Caco-2 (cell line): Measurements from ENCODE around the gene PAFAH2. TPM values are rescaled to one million over a fixed set of nuclear protein-coding genes. Genes with fewer than 3 reads are reported as not detected.

Source experiments
- BruUV-seq: library from RNA; stranded (reverse); fragments of 400-500 nt; replicated peaks from 2 replicates; lab custom pipeline; 2021; lab: Mats Ljungman, UMichigan
- CTCF ChIA-PET: fragments of 300-600 bp; sonication (Branson Sonifier 250); formaldehyde crosslinking; loops from one replicate; lab custom pipeline; 2022; ENCODE audit warnings: antibody characterized with exemption; lab: Charles Lee
- POLR2A ChIA-PET: fragments of 300-600 bp; sonication (Branson Sonifier 250); formaldehyde crosslinking; loops from one replicate; lab custom pipeline; 2022; ENCODE audit warnings: antibody characterized with exemption; lab: Charles Lee
- DNase-seq, 2 experiments: peaks; one replicate each; pipeline versions ENCODE4 v3.0.0 to v3.0.0-alpha.2; 2020 to 2022
- H3K27me3 ChIP-seq: replicated peaks from 2 replicates; pipeline ENCODE4 v1.6.0; 2011; ENCODE audit warnings: low read length; ENCODE audit not compliant: control insufficient read depth, insufficient read depth
- H3K36me3 ChIP-seq: 2 replicates; pipeline ENCODE4 v1.5.1; 2011; ENCODE audit warnings: low read length; ENCODE audit not compliant: control insufficient read depth, insufficient read depth
- H3K4me1 ChIP-seq: fragments of 250-450 bp; sonication (Bioruptor Pico); 2 replicates; pipeline ENCODE4 v1.5.1; 2020; ENCODE audit warnings: mild to moderate bottlenecking
- H3K4me3 ChIP-seq: 2 replicates; pipeline ENCODE4 v1.5.1; 2011; ENCODE audit warnings: low read depth, mild to moderate bottlenecking, control low read depth, low read length
- H3K9me3 ChIP-seq: fragments of 250-450 bp; sonication (Bioruptor Pico); 2 replicates; pipeline ENCODE4 v1.5.1; 2020; ENCODE audit warnings: mild to moderate bottlenecking, moderate library complexity
- H3K27ac Mint-ChIP-seq: one replicate; pipeline ENCODE4 v1.8.0; 2022; ENCODE audit warnings: mixed read lengths; ENCODE audit not compliant: unreplicated experiment
- H3K27me3 Mint-ChIP-seq: one replicate; pipeline ENCODE4 v1.8.0; 2022; ENCODE audit warnings: mixed read lengths; ENCODE audit not compliant: insufficient read depth, unreplicated experiment
- H3K36me3 Mint-ChIP-seq: one replicate; pipeline ENCODE4 v1.8.0; 2022; ENCODE audit warnings: mild to moderate bottlenecking, mixed read lengths; ENCODE audit not compliant: insufficient read depth, unreplicated experiment
- H3K4me1 Mint-ChIP-seq: one replicate; pipeline ENCODE4 v1.8.0; 2022; ENCODE audit warnings: low read depth, mixed read lengths; ENCODE audit not compliant: unreplicated experiment
- H3K4me3 Mint-ChIP-seq: one replicate; pipeline ENCODE4 v1.8.0; 2022; ENCODE audit warnings: mild to moderate bottlenecking, moderate library complexity, mixed read lengths; ENCODE audit not compliant: unreplicated experiment
- H3K9me3 Mint-ChIP-seq: one replicate; pipeline ENCODE4 v1.8.0; 2022; ENCODE audit warnings: mixed read lengths; ENCODE audit not compliant: unreplicated experiment
- intact Hi-C: fragments of 100-400 bp; cut with micrococcal nuclease; formaldehyde crosslinking; loops from one replicate; pipeline ENCODE4 v1.10.0; 2022; ENCODE audit not compliant: unreplicated experiment
- total RNA-seq: library from RNA; stranded (reverse); gene quantifications from 2 replicates; pipeline ENCODE4 v1.2.3, GENCODE V29; 2022
- TF ChIP-seq, protein P1 (sequence below), 2 experiments: fragments of 200-600 bp in 1 of 2; IDR thresholded peaks; 1 replicate in 1 of 2; 2 replicates in 1 of 2; pipeline versions ENCODE4 v1.5.1 to v1.8.0; 2011 to 2022; ENCODE audit warnings: antibody characterized with exemption in 1 of 2, control low read depth in 1 of 2, inconsistent platforms in 1 of 2, low read depth in 1 of 2, low read length in 1 of 2, mild to moderate bottlenecking in 1 of 2, moderate library complexity in 1 of 2; ENCODE audit not compliant: insufficient read depth in 1 of 2, severe bottlenecking in 1 of 2, unreplicated experiment in 1 of 2

Gene PAFAH2
- total RNA-seq, 1 experiment from 2014 or later, result 8.0 TPM

DNA sequence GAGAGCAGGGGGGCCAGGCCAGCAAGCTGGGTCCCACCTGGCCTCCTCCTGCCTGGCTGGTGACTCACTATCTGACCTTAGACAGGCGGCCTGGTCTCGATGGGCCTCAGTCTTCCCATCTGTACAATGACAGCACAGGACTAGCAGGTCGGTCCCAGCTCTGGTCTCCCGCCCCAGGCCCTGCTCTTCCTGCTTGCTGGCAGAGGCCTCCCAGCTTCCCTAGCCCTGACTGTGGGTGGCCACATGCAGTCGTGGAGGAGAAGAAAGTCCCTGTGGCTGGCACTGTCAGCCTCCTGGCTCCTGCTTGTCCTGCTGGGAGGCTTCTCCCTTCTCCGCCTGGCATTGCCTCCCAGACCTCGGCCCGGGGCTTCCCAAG lies 24.5 kb upstream of the PAFAH2 start:
- no peaks in the 10 kb centered on the region for H3K36me3 ChIP-seq
- H3K9me3 ChIP-seq, result no peaks in the 10 kb centered on the region
- no peaks in the 10 kb centered on the region for H3K4me1 ChIP-seq
- Mint-ChIP-seq H3K27me3 (no peaks in the 10 kb centered on the region), H3K36me3 (no peaks in the 10 kb centered on the region), H3K27ac (no peak overlapping the region), H3K4me3 (no peak overlapping the region), H3K9me3 (no peaks in the 10 kb centered on the region), H3K4me1 (peaks cover 7% of the 10 kb centered on the region)
- intact Hi-C loops, result no loop called here
- TF ChIP-seq, protein P1, sequence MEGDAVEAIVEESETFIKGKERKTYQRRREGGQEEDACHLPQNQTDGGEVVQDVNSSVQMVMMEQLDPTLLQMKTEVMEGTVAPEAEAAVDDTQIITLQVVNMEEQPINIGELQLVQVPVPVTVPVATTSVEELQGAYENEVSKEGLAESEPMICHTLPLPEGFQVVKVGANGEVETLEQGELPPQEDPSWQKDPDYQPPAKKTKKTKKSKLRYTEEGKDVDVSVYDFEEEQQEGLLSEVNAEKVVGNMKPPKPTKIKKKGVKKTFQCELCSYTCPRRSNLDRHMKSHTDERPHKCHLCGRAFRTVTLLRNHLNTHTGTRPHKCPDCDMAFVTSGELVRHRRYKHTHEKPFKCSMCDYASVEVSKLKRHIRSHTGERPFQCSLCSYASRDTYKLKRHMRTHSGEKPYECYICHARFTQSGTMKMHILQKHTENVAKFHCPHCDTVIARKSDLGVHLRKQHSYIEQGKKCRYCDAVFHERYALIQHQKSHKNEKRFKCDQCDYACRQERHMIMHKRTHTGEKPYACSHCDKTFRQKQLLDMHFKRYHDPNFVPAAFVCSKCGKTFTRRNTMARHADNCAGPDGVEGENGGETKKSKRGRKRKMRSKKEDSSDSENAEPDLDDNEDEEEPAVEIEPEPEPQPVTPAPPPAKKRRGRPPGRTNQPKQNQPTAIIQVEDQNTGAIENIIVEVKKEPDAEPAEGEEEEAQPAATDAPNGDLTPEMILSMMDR (IDR thresholded peaks at IDR 0.05; ENCODE audit: insufficient read depth in 1 of 2, low read depth in 1 of 2, low read length in 1 of 2, severe bottlenecking in 1 of 2, unreplicated experiment in 1 of 2), result no peak
- ChIA-PET POLR2A (no interaction called here), CTCF (interaction anchor here (1.0 kb wide), 1 partner anchor 123 kb away, joined by 6 read pairs; no protein-coding TSS in a partner anchor)
- H3K4me3 ChIP-seq, result no peak overlapping the region
- BruUV-seq, result no TSS peak
- DNase-seq, result no peak
- no peaks in the 10 kb centered on the region for H3K27me3 ChIP-seq

DNA sequence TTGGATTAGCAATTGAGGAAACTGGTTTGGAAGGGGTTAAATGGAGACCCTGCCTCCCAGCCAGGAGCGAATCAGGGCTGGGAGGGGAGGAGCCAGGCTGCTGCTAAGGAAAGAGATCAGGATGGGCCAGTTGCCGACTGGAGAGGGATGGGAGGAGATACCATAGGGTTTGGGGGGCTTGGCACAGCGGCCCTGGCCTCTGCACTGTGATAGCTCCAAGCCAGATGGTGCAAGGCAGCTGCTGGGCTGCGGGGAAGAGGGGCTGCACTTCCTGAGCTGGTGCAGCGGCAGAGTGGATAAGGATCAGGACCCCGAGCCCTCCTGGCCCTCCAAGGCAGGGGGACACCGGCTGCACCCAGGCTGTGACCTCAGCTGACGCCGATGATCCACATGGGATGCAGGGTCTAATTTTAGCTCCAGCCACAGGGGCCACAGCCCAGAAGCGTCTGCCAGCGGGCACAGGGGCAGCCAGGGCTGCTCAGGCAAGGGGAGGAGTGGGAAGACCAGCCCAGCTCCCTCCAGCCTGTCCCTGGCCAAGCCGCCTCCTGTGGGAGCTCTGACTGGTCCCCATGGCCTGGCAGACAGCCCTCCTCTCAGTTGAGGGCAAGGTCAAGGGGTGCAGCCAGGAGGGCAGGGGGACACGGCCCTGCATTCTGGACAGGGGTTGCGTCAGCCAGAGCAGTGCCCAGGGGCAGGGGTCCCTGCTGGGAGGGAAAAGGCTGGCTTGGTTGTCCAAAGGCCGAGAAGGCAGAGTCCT lies 24.0 kb upstream of the PAFAH2 start, which contains the start of gene EXTL1:
EXTL1 (plus strand) TSS at position 129 of the 757 bp plus-strand sequence. CDS start 872 bp downstream, outside the sequence.
- peak within 1 kb of the TSS; percentile 25 for H3K4me3 Mint-ChIP-seq
- TF ChIP-seq, protein P1 (IDR thresholded peaks at IDR 0.05; ENCODE audit: insufficient read depth in 1 of 2, low read depth in 1 of 2, low read length in 1 of 2, severe bottlenecking in 1 of 2, unreplicated experiment in 1 of 2), result no peak

DNA sequence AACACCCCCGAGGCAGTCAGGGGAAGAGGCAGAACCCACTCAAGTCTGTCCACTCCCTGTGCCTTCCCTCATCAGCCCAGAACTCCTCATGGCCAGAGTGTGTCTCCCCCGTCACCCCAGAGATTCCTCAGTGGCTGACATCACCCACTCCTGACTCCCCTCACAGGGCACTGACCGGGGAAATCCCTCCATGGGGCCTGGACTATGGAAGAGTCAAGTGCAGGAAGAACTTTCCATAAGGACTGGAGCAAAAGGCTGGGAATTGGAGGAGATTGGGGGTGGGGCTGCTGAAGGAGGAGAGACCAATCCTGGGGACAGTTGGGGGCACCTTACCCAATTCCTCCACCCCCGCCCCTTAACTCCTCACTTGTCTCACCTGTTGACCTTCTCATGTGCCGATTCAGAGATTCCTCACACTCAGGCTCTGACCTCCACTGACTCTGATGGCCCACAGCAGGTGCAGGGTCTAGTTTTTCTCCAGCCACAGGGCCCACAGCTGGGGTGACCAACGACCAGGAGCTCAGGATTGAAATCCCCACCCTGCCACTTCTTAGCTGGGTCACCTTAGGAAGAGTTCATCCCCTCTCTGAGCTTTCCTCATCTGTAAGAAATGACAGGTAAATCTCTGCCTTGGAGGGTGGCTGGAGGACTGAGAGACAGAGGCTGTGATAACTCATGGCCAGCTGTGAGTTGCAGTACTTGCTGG lies 23.2 kb upstream of the PAFAH2 start:
- intact Hi-C loops, result no loop called here
- Mint-ChIP-seq H3K27ac (no peak overlapping the region), H3K9me3 (no peaks in the 10 kb centered on the region), H3K27me3 (no peaks in the 10 kb centered on the region), H3K4me1 (peaks cover 7% of the 10 kb centered on the region), H3K4me3 (peak overlapping the region; percentile 25), H3K36me3 (no peaks in the 10 kb centered on the region)
- no TSS peak for BruUV-seq
- ChIA-PET POLR2A (no interaction called here), CTCF (no interaction called here)
- Histone ChIP-seq H3K36me3 (no peaks in the 10 kb centered on the region), H3K9me3 (no peaks in the 10 kb centered on the region), H3K4me3 (no peak overlapping the region), H3K27me3 (no peaks in the 10 kb centered on the region), H3K4me1 (no peaks in the 10 kb centered on the region)
- TF ChIP-seq, protein P1 (IDR thresholded peaks at IDR 0.05; ENCODE audit: insufficient read depth in 1 of 2, low read depth in 1 of 2, low read length in 1 of 2, severe bottlenecking in 1 of 2, unreplicated experiment in 1 of 2), result no peak
- no peak for DNase-seq

More for the DNA sequence above, 24.0 kb upstream of the PAFAH2 start, which contains the start of gene EXTL1:
- Mint-ChIP-seq H3K36me3 (no peaks in the 10 kb centered on the region), H3K4me1 (peaks cover 7% of the 10 kb centered on the region), H3K9me3 (no peaks in the 10 kb centered on the region), H3K27me3 (no peaks in the 10 kb centered on the region), H3K27ac (no peak within 1 kb of the TSS)
- DNase-seq, result peak; percentile 34 to 49
- intact Hi-C loops, result no loop called here
- ChIA-PET POLR2A (no interaction called here), CTCF (interaction anchor here (1.0 kb wide), 1 partner anchor 123 kb away, joined by 6 read pairs; no protein-coding TSS in a partner anchor)
- no peaks in the 10 kb centered on the region for H3K27me3 ChIP-seq
- H3K36me3 ChIP-seq, result no peaks in the 10 kb centered on the region
- H3K4me3 ChIP-seq, result no peak within 1 kb of the TSS
- no TSS peak for BruUV-seq
- H3K9me3 ChIP-seq, result no peaks in the 10 kb centered on the region
- no peaks in the 10 kb centered on the region for H3K4me1 ChIP-seq
